Skeletal muscle cell (primary cell): ENCODE results near the gene PXN.
"Not testable (repeated sequence)": the region's sequence is repeated elsewhere in the genome, so short reads cannot be mapped to it uniquely, and the experiment has no call there.

Experiments used
- DNase-seq: peaks from one replicate; pipeline ENCODE4 v3.0.0-alpha.2; 2010; ENCODE audit warnings: low read depth
- H3K4me3 ChIP-seq: 2 replicates; pipeline ENCODE4 v1.5.1; 2011; ENCODE audit warnings: low read depth, mild to moderate bottlenecking, control low read depth, low read length, moderate library complexity

PXN gene

DNA sequence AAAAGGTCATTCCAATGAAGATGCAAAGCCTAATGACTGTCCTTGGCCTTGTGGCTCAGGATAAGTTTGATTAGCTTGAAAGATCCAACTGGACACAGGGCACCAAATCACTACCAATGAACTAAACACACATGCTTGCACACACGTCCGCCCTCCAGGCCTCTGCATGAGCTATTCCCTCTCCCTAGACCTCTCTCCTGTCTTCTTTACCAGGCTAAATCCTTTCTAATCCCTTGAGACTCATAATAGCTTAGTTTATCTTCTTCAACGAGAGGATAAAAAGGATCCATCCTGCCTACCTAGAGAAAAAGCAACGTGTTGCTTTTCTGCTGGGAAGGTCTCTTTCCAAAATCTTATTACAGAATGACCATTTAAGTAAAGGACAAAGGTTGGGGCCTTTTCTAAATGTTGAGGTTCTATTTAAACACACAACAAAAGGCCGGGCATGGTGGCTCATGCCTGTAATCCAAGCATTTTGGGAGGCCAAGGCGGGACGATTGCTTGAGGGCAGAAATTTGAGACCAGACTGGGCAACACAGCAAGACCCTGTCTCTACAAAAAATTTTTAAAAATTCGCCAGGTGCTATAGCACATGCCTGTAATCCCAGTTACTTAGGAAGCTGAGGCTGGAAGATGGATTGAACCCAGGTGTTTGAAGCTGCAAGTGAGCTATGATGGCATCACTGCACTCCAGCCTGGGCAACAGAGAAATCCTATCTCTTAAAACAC is 22.4 kb downstream of the PXN start:
- DNase-seq, result no peak
- H3K4me3 ChIP-seq, result no peak overlapping the region

DNA sequence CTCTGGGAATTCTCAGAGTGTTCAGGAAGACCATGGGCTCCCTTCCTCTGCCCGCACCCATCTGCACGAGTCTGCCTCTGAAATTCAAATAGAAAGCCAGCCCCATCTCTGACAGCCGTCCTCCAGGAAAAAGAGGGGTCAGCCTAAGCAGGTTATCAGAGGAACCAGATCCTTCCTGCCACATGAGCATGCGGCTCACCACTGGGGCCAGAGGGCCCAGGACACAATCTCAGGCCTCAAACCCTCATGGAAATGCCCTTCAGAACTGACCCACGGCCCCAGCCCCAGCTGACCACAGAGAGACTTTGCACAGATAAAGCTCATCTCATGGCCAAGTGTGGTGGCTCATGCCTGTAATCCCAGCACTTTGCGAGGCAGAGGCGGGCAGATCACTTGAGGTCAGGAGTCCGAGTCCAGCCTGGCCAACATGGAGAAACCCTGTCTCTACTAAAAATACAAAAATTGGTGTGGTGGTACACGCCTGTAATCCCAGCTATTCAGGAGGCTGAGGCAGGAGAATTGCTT is 23.2 kb downstream of the PXN start:
- no peak overlapping the region for H3K4me3 ChIP-seq

DNA sequence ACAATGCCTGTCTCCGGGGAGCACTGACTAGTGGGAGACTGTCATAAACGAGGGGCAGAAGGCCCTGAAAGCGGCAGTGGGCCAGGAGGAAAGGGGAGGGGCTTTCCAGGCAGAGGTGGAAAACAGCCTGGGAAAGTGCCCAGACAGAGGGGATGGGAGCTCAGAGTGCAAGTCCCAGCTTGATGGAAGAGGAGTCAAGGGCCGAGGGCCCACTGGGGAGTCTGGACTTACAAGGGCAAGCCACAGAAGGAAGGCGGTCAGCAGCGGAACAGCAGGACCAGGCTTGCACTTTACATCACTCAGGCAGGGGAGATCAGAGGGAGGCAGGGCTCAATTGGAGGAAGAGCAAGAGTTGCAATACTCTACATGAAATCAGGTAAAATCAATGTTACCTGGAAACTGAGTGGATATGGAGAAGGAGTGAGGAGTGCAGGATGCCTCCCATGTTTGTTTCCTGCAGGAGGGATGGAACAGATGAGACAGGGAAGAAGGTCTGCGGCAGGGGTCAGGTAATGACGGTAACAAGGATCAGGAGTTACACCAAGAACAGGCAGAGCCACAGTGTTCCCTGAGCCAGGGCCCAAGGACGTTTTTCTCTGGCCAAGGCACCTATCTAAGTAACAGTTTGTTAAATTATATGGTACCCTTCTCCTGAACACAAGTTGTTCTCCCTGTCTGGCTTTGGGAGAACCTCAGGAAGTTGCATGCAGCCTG is 23.8 kb downstream of the PXN start:
- H3K4me3 ChIP-seq, result no peak overlapping the region
- no peak for DNase-seq

More for the DNA sequence above, 23.2 kb downstream of the PXN start:
- no peak for DNase-seq

DNA sequence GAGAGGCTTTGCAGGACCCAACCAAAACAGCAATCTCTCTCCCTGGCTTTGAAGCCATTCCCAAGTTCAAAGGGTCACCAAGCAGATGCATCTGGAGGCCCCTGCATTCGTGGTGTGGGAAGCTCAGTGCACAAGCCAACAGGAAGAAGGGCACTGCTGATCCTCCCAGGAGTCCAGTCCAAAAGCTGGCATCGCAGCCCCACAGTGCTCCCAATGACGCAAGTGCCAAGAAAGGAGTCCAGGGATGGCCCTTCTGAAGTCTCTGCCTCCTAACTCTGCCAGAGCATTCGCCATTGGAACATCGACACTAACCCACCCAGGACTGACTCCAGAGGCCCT is 25.1 kb downstream of the PXN start:
- no peak overlapping the region for H3K4me3 ChIP-seq
- DNase-seq, result no peak

DNA sequence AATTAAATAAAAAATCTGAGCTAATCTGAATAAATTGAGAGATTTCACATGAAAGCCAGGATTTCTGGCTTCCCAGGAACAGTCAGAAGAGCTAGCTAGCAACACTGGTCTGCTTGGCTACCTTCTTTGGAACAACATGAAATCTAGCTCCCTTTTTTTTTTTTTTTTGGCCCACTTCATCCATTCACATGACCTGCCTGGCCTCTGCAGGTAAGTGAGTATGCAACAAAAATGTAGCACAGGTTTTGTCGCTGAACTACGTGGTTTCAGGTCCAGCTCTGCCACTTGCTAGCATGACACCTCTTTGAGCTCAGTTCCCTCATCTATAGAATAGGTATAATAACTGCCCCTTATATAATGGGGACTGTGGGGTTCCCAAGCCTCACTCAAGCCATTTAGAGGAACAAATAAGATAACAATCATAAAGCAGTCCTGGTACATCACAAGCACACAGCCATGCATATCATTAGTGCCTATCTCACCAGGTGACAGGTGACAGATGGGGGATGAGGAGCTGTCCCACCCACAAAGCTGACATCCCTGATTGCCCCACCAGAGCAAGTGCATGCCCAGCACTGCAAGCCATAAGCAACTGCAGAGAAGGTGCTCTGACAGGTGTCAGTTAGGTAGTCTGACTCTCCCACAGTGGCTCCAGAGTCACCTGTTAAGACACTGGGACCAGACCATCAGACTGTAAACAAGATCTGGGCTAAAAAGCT is 25.6 kb downstream of the PXN start:
- no peak overlapping the region for H3K4me3 ChIP-seq
- DNase-seq, result no peak

DNA sequence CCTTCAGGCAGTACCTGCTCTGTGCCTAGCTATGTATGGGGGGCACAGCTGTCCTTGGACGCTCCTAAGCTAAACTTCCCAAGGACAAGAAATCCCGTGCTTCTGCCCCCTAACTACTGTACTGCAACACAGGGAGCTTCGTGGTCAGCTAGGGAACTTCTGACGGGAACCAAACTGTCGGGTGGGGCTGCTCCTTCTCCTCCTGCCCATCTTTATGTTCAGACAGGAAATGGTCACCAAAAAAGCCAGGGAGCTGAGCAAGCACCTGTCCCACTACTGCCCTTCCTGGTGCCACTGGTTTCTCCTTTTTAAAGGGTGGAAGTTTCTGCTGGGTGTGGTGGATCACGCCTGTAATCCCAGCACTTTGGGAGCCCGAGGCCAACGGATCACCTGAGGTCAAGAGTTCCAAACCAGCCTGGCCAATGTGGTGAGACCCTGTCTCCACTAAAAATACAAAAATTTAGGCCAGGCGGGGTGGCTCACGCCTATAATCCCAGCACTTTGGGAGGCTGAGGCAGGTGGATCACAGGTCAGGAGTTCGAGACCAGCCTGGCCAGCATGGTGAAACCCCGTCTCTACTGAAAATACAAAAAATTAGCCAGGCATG is 26.6 kb downstream of the PXN start:
- H3K4me3 ChIP-seq, result no peak overlapping the region
- no peak for DNase-seq

DNA sequence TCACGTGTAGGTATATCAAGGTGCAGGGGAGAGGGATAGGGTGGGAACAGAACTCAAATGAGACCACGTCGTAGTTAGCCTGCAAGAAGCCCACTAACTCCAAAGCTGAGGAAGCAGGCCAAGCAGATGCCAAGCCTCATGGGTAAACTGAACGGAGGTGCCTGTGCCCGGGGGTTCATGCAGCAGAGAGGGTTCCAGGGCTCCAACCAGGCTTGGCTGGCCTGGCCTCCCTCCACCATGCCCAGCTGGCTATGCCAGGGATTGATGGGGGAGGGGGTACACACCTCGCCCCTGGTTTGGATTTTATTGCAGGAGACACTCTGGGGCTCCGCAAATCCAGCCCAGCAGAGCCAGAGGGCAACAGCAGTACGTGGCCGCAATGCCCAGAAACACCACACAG is 27.3 kb downstream of the PXN start:
- H3K4me3 ChIP-seq, result no peak overlapping the region
- DNase-seq, result no peak

DNA sequence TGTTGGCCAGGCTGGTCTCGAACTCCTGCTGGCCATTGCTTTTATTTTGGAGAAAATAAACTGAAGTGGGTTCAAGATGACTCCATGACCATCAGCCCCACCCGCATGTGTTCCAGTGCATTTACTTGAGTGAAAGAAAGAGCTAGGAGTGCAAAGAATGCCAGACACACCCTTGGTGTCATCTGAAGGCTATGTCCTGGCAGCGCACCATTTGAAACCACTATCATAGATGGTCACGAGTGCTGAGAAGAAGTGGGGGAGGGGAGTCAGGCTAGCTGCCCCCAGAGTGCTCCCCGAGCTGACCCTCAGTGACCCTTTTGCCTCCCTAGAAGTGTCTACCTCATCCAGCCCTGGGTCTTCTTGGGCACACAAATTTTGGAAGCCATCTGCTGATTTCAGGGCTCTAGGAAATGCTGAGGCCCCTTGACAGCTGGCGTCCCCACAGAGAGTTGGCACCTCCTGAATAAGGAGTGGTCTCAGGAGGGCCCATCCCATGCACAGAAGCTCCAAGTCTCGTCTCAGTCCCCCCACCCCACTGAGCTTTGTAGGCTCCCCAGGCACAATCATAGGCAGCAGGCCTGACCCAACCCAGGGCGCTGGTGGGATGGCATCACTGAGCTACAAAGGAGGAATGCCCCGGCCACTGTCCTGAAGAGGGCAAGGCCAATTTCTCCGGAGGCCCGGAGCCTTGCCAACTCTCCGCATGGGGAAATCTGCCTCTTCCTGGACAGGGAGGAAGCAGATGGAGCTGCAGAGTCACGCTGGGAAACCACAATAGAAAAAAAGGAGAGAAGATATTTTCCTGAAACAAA is 28.0 kb downstream of the PXN start:
- DNase-seq, result no peak
- no peak overlapping the region for H3K4me3 ChIP-seq

DNA sequence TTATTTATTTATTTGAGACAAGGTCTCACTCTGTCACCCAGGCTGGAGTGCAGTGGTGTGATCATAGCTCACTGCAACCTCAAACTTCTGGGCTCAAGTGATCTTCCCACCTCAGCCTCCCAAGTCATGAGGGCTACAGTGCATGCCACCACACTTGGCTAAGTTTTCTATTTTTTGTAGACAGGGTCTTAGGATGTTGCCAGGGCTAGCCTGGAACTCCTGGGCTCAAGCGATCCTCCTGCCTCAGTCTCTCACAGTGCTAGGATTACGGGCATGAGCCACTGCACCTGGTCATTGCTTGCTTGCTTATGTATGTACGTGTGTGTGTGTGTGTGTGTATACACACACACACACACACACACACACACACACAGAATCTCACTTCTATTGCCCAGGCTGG is 28.7 kb downstream of the PXN start:
- H3K4me3 ChIP-seq, result not testable (repeated sequence)

DNA sequence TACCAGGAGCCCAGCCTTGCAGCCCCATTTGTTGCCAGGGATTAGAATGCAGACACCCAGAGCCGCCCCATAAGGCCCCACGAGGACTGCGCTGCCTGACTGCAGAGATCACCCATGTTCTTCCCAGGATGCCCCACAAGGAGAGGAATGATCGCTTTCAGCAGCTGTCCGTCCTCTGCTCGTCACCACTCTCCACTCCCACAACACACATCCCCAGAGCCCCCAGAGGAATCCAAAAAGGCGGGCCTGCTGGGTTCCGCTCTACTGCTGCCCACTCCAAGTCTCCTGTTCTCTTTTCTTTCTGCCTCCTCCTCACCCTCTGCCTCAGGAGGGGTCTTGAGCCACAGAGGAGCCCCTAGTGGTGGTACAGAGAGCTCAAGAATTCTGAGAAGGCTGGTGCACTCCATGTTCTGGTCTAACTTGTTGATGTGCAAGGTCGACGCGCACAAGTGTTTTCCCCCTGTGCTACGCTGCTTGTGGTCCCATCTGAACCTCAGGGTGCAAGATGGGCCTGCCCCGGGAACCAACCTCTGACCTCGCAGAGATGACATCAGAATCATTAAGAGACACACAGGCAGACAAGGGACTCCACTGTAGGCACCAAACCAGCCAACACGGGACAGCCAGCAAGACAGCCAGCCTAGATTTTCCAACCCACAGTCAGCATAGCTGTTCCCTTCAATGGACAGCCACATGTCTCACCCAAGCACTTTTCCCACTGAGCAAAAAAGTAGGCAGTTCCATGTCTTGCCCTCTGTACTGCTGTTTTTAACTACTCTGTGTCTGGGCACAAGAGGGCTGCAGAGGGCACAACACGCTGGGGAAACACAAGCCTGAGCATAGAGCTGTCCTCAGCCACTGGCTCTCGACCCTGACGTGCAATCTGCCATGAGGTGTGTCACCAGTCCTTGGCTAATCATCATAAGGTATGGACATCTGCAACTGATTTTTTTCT is 29.9 kb downstream of the PXN start:
- no peak overlapping the region for H3K4me3 ChIP-seq
- no peak for DNase-seq

More for the DNA sequence above, 28.7 kb downstream of the PXN start:
- not testable (repeated sequence) for DNase-seq

DNA sequence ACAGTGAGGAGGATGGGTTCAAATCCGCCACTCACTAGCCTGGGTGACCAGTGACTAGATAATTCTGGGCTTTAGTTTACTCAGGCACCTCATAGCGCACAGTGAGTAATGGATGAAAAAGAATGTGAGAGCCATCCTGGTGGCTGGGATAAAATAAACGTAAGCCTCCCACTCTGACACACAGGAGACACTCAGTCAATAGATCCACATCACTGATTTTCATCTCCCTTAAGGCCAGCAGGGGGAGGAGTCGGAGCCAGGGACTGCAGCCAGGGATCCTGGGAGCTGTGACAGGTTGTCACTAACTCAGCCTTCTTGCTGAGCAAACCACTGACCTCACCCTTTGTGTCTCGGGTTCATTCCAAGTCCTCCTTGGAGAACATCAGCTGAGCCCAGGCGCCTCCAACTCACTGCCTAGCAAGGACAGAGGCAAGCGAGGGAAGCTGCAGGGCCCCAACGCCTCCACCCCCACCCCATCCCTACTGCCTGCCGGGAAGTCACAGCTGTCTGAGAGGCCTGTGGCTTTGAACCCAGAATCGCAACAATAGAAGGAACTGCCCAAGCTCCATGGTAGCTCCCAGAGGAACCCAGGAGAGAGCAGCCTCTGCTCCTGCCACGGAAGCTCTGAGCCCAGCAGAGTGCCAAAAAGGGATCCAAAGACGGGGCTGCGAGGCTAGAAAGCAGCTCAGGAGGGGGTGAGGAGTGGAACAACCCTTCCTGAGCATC is 30.7 kb downstream of the PXN start:
- H3K4me3 ChIP-seq, result no peak overlapping the region
- peak; percentile 97 for DNase-seq

DNA sequence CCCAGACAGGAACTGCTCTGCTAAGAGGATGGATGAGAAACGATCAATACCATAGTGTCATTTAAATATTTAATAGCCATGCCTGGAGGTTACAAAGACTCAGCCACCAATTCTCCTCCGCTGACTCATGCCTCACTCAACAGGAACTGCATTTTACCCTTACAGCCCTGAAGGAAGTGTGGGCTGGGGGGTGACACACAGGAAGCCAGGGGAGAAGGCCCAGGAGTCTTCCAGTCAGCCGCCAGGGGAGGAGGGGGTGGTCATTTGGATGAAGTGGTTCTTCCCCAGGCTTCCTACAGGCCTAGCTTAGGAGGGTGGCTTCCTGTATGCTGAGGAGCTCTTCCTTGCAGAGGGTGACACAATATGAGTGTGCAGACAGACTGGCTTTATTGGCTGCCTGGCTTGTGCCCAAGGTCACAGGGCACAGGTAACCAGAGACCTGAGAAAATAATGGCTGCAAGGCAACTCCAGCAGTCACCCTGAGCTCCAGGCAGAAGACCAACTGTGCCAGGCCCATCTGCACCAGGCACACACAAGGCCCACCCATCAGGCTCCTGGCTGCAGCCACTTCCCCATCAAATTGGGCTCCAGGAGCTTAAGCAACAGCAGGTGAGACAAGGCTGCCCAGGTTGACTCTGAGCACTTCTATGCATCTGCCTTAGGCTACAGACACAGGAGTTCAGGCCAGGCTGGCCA is 34.1 kb downstream of the PXN start:
- peak overlapping the region; percentile 10 for H3K4me3 ChIP-seq
- peak; percentile 79 for DNase-seq

DNA sequence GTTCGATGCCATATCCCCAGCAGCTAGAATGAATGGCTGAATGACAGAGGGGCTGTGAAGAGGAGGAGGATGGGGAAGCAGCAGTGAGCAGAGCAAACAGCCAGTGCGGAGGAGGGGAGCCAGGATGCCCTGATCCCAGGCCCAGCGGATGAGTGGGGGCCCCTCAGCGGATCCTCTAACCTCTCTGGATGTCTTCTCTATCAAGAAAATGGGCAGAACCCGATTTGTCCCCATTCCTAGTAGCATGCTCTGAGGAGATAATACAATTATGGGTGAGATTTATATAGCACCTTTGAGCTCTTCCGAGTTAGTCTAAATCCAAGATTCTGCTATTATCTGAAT is 34.6 kb downstream of the PXN start:
- H3K4me3 ChIP-seq, result peak overlapping the region; percentile 10

DNA sequence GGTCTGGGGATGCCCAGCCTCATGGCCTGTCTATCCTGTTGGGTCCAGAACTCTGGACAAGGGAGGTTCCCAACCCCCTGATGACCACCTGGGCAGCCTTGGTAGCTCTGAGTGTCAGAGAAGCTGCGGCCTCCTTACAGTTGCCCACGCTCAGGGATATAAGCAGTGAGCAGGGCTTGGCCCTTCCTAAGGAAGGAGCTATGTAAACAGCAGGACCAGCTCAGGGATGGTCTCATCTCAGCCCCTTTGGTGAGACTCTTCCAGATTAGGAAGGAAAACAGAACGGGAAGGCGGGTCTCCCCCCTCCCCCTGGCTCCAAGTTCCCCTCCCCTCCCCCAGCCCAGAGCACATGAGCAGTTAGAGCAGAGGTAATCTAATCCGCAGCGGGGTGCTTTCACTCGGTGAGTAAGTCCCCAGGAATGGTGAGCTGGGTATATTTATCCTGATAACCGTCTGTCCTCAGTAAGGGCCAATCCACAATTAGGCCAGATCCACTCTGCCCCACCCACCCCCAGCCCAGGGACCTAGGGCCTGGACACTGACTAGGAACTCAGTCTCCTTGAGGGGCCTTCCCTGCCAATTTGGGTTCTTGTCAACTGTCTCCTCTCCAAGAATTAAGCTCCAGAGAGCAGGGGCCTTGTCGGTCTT is 35.1 kb downstream of the PXN start:
- peak; percentile 84 for DNase-seq

More for the DNA sequence above, 34.6 kb downstream of the PXN start:
- DNase-seq, result no peak

DNA sequence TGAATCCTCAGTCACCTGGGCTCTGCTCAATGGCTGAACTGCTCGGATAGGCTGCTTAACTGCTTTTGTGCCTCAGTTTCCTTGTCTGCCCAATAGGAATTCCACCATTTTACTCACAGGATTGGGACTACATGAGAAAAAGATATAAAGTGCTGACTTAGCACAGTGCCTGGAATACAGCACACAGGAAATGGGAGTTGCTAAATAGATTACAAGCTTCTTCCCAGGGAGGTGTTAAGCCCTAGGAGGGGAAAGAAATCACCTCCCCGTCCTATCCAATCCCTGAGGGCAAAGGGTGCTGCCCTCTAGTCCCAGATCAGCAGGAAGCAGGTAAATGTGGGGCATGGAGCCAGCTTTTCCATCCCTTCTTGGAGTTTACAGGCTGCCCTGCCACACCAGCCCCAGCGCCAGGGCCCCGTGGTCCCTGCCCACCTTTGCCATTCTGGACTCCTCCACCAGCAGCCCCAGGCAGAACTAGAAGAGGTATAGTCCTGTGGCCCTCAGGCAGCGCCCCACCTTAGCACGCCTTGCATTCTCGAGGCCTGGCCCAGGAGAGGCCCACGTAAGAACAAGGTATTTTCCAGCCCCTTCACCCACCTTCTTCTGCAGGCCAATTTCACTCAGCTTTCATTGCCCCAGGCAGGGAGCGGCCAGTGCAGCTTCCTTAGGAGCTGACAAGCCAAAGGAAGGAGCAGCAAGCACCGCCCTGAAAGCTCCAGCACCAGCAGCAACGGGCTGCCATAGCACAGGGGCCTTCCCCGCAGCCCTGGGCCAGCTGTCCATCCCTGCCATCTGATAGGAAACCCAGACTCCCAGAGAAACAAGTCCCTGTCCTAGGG is 35.8 kb downstream of the PXN start:
- H3K4me3 ChIP-seq, result peak overlapping the region; percentile 12
- DNase-seq, result no peak

More for the DNA sequence above, 35.1 kb downstream of the PXN start:
- peak overlapping the region; percentile 12 for H3K4me3 ChIP-seq

DNA sequence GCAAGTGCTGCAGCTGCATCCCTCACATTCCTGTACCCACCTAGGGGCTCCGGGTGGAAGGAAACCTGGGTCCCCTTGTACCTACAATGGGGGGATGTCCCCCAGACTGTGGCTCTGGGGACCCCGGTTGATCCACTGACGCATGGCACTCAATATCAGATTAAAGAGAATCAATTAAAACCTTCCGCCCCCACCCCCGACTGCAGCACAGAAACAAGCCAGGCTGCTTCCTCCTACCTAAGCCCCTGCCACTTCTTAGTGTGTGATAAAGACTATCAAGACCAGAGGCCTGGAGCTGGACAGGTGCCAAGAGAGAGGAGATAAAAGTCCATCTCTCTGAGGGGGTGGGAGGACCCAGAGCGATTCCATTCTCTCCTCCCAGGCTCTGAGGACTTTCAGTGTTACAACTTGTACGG is 36.5 kb downstream of the PXN start:
- H3K4me3 ChIP-seq, result no peak overlapping the region
- no peak for DNase-seq
